OCI-M1 (cell line): ENCODE results near the gene TRMT44.

Source experiments
- DNase-seq: peaks from one replicate; lab custom pipeline; 2025; lab: John Stamatoyannopoulos, UW

TRMT44 gene

DNA sequence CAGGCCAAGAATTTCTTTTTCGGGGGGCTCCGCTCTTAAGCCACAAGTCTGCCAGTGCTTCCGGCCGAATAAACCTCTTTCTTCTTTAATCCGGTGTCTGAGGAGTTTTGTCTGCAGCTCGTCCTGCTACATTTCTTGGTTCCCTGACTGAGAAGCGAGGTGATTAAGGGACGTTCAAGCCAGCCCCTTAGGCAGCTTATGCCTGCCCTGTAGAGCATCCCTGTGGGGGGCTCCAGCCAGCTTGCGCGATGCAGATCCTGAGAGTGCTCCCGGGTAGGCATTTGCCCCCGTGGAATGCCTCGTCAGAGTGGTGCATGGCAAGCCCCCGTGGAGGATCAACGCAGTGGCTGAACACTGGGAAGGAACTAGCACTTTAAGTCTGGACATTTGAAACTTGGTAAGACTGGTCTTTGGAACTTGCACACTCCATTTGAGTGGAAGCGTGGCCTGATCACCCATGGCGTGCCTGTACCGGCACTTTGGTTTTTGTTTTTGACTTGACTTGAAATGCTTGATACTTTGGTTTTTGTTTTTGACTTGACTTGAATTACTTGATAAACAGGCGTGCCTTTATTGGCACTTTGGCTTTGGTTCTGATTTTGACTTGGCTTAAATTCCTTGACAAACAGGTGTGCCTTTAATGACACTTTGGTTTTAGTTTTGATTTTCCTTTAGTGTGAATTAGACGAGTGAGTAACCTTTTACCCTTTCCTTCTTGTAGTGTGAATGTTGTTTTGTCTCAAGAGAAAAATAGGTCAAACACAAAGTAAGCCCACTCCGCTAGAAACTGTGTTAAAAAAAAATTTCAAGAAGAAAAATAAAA, 6.1 kb upstream of the TRMT44 start:
- DNase-seq, result no peak

DNA sequence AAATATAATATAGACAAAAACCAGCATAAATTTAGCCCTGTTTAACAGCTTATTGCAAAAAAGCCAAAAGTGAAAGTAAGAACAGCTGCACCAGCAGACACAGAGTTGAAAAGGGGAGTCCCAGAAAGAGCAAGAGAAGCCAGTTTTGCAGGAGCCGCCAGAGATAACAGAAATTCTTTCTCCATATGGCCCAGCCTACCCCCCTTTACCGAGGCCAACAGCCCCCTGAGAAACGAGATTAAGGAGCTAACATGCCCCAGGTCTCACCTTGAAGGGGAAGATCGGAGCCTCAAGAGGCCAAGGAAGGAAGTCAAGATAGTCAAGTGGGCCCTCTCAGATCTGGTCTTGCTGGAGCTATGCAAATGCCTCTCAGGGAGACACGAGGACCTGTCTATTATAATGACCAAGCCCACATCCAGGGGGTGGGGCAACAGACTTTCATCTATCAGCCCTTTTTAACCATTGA, 4.9 kb upstream of the TRMT44 start:
- DNase-seq, result peak; percentile 75

DNA sequence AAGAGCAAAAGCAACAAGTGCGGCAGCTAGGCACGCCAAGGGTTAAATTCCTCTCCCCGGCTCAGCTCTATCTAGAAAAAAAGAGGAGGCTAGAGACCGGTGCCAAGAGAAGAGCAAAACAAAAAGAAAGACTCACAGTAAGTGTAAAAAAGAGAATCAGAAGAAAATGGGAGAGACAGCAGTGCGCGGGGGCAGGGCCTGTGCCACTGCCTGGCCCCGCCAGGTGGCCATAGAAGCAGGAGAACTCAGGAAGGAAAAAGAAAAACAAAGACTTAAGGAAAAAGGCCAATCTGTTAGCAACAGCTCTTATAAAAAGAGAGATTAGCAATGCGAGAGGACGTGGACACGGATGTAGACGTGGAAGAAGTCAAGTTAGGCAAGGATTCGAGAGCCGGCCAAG, 3.3 kb upstream of the TRMT44 start:
- peak; percentile 48 for DNase-seq

DNA sequence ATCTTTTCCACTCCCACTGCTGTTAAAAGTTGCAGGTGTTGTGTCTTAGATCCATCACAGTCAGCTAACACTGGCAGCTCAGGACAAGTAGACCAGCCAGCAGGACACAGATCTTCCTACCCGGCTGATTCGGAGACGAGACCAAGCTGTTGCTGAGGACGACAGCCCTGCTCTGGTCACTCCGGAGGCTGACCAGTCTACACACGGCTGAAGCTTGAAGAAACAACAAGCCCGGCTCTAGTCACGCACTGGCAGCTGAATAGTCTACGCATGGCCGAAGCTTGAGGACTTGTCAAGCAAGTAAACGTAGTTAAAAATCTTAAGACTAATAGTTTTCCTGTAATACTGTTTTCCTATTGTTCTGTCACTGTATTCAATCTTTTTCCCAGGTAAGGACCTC, 1.8 kb upstream of the TRMT44 start:
- DNase-seq, result no peak

DNA sequence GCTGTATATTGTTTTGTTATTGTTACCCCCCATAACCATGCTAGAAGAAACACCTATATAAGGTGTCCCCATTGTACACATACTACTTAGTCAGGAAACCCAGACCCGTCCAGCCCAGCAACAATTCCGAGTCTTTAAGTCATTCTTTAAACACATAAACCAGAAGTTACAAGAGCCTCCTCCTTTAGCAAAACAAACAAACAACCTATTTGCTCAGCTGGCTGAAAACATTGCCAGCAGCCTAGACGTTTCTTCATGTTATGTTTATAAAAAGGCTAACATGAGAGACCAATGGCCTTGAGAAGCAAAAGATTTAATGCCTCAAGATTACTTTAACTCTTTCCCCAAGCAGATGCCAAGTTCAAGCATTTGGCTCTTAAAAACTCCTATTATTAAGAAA, 1.4 kb upstream of the TRMT44 start:
- DNase-seq, result no peak

DNA sequence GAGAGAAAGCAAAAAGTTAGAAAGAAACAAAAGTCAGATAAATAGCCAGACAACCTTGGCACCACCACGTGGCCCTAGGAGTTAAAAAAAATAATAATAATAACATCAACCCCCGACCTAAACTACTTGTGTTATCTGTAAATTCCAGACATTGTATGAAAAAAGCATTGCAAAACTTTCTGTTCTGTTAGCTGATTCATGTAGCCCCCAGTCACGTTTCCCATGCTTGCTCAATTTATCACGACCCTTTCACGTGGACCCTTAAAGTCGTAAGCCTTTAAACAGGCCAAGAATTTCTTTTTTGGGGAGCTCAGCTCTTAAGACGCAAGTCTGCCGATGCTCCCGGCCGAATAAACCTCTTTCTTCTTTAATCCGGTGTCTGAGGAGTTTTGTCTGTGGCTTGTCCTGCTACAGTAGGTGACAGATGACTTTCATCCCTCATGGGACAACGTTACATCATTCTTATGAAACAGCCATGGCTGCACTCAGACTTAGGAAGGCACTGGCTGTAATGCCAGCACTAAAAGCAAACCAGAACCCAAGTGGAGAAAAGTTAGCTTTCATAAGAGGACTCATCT, 574 bp upstream of the TRMT44 start:
- peak; percentile 86 for DNase-seq

DNA sequence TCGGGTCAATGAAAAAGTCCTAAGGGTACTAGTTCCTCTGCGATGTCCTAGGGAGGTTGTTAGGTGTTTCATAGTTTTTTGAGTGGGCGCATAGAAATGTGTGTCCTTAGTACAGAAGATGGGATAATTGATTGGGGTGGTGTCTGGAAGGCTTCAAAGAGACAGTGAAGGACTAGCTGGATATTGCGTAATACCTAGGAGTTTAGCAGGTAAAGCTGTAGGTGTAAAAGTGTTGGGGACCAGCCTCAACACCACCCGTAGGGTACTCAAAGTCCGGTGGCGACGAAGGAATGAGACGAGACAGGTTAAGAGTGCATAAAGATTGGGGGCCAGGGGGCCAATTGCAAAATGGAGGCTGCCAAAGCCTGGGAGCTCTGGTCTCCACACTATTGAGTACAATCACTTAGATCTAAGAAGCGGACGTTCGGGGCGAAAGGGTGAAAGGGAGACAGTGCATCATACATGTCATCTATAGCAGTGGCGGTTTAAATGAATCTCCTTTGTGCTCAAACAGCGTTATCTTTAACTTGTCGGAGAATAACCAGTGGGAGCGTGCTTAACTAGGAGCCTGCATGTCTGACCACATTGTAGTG, 1.0 kb downstream of the TRMT44 start:
- peak; percentile 7 for DNase-seq

DNA sequence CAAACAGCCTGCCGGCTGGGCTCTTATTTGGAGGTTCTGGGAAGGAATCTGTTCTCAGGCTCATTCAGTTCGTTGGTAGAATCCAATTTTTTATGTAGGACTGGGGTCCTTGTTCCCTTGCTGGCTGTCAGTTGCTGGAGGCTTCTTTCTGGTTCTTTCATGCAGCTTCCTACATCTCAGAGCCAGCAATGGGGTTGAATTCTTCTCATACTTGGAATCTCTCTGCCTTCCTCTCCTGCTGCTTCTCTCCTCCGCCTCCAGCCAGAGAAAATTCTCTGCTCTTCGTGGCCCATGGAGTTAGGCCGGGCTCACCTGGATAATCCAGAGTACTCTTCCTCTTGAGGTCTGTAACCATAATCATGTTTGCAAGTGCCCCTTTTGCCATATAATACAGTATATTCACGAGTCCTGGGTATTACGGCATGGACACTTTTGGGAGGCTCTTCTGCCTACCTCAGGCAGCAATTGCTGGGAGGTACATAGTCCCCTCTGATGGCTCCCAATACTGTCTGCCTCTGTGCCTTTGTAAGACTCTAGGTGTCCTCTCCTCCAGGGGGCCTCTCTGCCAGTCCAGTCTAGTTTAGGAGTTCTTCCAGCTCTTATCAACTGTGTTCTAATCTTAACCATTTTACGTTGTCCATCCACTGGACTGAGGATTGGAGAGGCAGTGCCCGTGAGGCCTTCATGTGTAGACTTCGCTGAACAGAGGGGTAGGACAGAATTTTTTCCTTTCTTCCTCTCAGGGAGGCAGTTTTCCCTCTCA, 2.2 kb downstream of the TRMT44 start:
- DNase-seq, result no peak

DNA sequence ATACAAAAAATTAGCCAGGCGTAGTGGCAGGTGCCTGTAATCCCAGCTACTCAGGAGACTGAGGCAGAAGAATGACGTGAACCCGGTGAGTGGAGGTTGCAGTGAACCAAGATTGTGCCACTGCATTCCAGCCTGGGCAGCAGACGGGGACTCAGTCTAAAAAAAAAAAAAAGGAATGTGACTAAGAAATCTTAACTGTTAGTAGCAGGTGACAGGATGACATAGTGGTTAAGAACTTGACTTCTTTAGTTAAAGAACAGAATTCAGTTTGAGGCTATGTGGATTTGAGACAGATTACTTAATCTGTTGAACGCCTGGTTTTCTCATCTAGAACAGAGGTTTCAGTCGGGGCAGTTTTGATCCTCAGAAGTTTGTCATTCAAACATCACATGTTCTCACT, 3.2 kb downstream of the TRMT44 start:
- no peak for DNase-seq

DNA sequence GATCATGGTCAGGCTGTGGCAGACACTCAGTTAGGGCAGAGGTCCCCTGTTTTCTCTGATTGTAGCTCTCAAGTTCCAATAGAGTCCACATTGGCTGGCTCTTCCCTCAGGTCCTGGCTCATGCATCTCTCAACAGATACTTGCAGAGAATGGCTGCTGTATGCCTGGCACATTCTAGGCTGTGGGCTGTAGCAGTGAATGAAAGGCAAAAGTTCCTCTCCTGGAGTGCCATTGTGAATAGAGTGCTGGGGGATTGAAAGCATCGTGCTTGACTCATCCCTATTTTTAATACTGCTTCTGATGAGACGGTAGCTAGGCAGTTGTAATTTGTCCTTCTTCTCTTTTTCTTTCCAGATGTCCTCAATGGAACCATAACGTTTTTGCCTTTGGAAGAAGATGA, 5.5 kb downstream of the TRMT44 start:
- DNase-seq, result no peak

DNA sequence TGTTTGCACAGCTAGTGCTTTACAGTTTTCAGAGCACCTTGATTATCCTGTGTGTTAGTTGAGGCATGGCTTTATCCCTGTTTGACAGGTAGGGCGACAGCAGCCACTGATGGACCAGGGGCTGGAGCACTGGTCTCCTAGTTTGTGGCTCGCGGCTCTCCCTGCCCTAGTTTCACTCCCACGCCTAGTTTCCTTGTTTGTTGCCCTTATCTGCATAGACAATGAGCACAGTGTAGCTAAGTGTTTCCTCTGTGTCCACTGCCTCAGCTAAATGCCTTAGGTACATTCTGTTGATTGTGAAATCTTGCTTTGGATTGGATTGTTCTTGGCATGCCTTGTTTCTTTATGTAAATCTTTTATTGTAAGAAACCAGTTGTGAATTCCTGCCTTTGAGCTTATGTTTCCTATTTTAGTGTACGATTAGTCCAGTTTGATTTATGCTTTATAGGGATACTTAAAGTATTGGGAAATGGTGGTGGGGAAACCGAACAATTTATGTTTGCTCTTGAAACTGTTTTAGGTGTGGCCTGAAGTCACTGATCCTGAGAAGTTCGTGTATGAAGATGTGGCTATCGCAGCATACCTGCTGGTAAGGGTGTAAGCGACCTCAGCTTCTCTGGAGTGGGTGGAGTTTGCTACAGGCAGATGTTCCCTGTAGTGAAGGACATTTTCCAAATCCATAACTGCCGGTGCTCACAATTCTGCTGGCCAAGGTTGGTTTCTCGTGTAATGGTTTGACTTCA, 11.0 kb downstream of the TRMT44 start:
- DNase-seq, result peak; percentile 81

DNA sequence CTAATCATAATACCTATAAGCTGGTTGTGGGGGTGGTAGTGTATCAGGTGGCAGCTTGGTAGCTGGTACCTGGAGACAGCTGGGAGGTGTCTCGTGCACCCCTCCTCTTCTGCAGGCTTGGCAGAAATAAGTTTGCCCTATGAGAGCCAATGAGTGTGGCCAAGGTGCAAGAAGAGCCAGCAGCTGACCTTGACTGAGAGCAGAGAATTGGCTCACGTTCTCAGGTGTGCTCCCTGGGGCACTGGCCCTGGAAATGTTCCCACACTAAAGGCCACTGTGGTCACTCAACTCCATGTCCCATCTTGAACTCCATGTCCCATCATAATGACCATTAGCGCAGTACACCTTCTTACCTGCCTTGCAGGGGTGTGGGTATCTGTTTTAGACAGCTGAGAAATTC, 13.4 kb downstream of the TRMT44 start:
- no peak for DNase-seq

DNA sequence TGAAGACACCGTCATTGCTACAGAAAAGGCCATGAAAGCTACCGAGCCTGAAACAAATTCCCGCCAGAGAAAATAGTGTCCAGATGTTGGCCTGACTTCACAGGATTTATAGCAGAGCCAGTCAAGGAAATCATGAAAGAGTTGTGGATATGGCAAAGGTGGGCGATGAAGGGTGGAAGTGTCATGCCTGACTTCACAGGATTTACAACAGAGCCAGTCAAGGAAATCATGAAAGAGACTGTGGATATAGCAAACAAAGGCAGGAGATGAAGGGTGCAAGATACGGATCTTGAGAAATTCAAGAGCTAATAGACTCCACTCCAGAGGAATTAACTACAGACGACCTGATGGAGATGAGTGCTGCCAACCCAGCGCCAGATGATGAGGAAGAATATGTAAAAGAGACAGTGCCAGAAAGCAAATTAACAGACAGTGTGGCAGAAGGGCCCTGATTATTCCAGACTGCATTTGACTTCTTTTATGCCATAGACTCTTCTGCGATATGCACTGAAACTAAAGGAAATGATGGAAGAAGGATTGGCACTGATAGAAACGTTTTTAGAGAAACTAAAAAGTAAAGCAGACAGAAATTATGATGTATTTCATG, 17.2 kb downstream of the TRMT44 start:
- no peak for DNase-seq

DNA sequence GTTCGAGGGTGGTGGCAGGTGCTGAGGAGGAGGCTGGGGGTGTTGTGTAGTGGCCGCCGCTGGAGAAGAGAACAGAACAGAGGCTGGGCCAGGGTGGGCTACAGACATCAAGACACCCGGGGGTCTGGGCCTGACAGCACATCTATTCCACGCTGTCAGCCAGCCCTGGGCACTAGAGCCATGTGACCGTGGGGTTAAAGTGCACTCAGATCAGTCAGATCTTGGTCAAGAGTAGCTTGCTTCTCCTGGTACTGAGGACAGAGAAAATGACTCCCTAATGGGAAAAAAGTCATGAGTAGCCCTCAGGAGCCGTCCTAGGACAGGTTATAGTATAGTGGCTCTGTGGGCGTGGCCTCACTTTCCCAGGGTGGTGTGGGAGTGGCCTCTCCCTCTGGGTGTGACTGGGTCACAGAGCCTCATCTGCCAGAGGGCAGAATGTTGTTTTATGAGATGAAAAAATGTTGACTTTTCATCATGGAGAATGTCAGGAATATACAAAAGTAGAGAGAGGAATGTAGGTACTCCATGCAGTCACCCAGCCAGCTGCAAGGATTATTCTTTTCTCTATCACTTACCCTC, 19.4 kb downstream of the TRMT44 start:
- DNase-seq, result no peak

DNA sequence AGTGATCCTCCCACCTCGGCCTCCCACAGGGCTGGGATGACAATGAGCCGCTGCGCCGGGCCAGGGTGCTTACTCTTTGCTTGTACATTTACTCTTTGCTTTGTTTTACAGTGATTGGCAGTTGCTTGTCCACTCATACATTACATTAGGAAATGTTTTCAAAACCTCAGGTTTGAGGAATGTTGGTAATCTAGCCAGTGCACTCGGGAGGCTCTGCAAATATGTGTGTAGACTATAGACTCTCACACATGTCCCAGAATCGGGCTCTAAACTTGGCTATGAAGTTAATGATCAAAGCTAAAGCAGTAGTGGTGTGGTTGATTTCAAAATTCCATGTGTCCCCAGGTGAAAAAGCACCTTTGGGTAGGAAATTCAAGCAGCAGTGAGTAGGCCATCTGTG, 20.5 kb downstream of the TRMT44 start:
- DNase-seq, result no peak

DNA sequence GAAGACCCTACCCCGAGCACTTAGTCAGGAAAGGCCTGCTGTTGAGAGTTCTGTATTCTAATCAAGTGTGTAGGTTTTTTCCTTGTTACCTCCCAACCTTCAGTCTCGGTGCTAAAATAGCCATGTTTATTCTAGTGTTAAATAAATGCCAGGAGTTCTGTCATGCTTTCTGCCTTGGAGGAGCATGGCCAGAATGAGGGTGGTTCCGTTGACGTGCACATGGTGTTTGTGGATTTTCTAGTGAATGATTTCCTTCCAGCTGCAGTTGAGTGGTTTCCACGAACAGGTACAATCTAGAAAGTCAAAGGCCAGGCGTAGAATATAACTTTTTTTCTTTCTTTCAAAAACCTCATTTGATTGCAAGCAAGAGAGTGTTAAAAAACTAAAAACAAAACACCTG, 21.0 kb downstream of the TRMT44 start:
- no peak for DNase-seq

DNA sequence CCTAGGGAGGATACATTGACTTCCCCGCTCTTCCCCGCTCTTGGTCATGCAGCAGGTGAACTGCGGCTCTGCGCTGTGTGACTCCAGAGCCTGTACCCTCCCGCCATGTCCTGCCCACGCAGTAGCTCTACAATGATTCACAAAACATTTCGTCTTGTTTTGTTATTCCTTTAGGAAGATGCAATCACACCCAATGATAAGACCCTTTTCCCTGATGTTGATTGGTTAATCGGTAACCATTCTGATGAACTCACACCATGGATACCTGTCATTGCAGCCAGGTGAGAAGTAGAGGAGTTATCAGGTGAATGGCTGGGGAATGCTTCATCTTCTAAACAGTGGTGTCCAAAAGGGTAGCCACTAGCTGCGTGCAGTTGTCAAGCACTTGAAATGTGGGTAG, 23.2 kb downstream of the TRMT44 start:
- no peak for DNase-seq

DNA sequence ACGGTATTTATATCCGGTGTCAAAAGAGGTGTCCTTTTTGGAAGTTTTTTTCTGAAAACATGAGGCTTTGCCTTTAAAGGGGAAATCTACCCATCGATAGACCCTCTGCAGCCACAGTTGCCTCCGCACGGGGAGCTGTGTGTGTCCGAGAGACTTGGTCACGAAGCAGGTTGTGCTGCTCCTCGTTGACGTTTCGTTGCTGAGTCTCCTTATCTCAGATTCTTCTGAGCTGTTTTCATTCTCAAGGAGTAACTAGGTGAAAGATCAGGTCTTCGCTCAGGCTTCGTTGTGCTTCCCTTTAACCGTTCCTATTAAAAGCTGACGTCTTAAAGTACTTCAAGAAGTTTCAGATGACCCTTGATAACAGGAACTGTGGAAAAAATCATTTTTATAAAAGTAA, 23.8 kb downstream of the TRMT44 start:
- DNase-seq, result no peak

DNA sequence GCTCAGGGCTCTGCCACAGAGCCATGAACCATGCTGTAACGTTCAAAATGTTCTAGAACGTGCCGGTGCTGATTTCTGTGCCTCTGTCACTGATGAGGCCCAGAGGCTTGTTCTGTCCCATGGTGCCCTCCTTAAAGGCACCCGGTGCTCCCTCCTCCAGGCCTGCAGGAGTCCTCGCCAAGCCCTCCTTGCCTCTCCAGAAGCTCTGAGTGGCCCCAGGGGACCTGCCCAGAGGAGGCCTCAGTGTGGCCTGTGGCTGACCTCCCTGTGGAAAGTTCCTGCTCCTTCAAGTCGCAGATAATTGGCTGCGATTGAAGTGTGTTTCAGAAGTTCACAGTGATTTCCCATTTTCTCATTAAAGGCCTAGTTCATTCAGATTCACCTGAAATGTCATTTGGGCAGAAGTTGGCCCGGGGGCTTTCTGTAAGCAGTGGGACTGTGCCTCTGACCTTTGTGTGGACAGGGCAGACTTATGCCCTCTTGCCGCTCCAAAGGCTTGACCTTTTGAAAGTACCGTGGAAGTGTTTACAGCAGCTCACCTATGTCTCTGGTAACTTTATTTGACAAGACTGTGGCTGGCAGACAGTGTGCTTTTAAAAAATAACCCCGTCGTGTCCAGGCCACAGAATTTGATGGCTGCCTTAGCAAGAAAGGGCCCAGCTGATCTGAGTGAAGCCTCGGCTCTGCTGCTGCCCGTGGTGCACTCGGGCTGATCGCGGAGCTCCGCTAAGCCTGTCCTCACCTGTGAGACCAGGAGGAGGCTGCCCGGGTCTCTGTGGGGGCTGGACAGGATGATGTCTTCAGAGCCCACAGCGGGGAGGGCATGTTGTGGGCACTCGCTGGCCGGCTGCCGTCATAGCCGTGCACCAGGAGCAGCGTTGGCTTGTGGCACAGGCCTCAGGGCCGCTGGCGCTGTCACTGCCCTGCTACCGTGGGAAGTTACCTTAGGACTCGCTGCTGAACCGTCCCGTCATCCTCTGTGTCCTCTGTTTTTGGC, 25.3 kb downstream of the TRMT44 start:
- DNase-seq, result no peak

DNA sequence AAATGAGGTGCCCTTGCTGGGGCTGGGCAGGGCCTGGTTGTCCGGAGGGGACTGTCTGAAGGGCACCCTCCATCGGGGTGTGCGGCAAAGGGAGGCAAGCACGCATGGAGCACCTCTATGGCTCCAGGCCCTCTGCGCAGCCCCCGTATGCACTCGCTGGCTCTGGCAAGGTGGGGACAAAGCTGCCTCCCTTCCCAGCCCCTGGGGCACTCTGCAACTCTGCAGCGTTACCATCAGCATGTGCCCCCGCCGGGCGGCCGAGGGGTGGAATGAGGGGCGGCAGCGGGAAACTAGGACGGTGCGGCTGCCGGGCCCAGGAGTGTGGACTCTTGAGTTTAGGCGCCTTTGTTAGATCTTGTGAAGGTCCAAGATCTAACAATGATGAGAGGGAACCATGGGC, 26.4 kb downstream of the TRMT44 start:
- DNase-seq, result no peak
